ENCODE measurements around the gene PCOLCE2. TPM values are rescaled to one million over a fixed set of nuclear protein-coding genes. Genes with fewer than 3 reads are reported as not detected.

Gene PCOLCE2
- total RNA-seq, 1 experiment from 2014 or later: 4.4 TPM

- POLR2A ChIA-PET: no interaction called here
- no peak overlapping the region for H3K4me3 ChIP-seq (replicated peaks in 1 of 2; ENCODE audit: low read depth in 1 of 2, low read length in 2 of 2)
- CTCF ChIA-PET: interaction anchor here (1.2 to 2.0 kb wide), 2 partner anchors 9 to 68 kb away, joined by 5 to 7 read pairs; no protein-coding TSS in a partner anchor
Measured at GRCh38 chr3:142896996-142897395, 8.1 kb upstream of the PCOLCE2 start.

More at GRCh38 chr3:142896996-142897395, 8.1 kb upstream of the PCOLCE2 start:
- intact Hi-C loops (cut with micrococcal nuclease): no loop called here
- Histone ChIP-seq H3K9me2 (ENCODE audit: insufficient read depth) (no peaks in the 10 kb centered on the region), H3K27me3 (ENCODE audit: insufficient read depth, low read length) (no peaks in the 10 kb centered on the region), H3K27ac (ENCODE audit: low read depth, low read length) (no peak overlapping the region), H2AFZ (ENCODE audit: low read depth, low read length, poor library complexity, severe bottlenecking) (peak overlapping the region; percentile 36), H3K36me3 (ENCODE audit: control insufficient read depth in 1 of 2, insufficient read depth in 2 of 2, low read length in 2 of 2) (no peaks in the 10 kb centered on the region), H3K79me2 (ENCODE audit: insufficient read depth, low read length) (no peaks in the 10 kb centered on the region), H4K20me1 (ENCODE audit: insufficient read depth) (no peaks in the 10 kb centered on the region), H3K4me1 (ENCODE audit: control insufficient read depth in 1 of 2, insufficient read depth in 2 of 2, low read length in 2 of 2) (peaks cover 0 to 13% of the 10 kb centered on the region in 2 experiments; a peak in 2 of 4 replicates), H3K9me3 (ENCODE audit: control insufficient read depth in 1 of 2, insufficient read depth in 1 of 2, low read depth in 1 of 2, low read length in 2 of 2) (no peaks in the 10 kb centered on the region), H3K4me2 (ENCODE audit: low read length) (no peak overlapping the region), H3K9ac (ENCODE audit: low read length) (no peak overlapping the region)
- RAD21 ChIA-PET (ENCODE audit: low non-redundant PET in 1 of 2, low total read pairs in 2 of 2, uncharacterized antibody in 2 of 2, unreplicated experiment in 2 of 2): no interaction called here
- BruUV-seq (replicated peaks): no TSS peak
- ATAC-seq (no peak), DNase-seq (ENCODE audit: low read depth, low spot score) (no peak)
- no peak for TF ChIP-seq FOSL1 (IDR thresholded peaks at IDR 0.05; ENCODE audit: low read depth)
- no peak for TF ChIP-seq ZNF274 (IDR thresholded peaks at IDR 0.05; ENCODE audit: low read depth, low read length)
- no peak for TF ChIP-seq CBX3 (IDR thresholded peaks at IDR 0.05; ENCODE audit: low read depth)
- TF ChIP-seq CEBPB (IDR thresholded peaks at IDR 0.05; ENCODE audit: low read depth): no peak
- TF ChIP-seq ELF1 (IDR thresholded peaks at IDR 0.05; ENCODE audit: borderline replicate concordance, low read depth): no peak
- no peak for TF ChIP-seq EZH2 (IDR thresholded peaks at IDR 0.05)
- TF ChIP-seq RAD21 (IDR thresholded peaks at IDR 0.05; ENCODE audit: low read depth): no peak
- no peak for TF ChIP-seq ATF3 (IDR thresholded peaks at IDR 0.05)
- TF ChIP-seq TCF7L2 (IDR thresholded peaks at IDR 0.05; ENCODE audit: borderline replicate concordance, extremely low read depth, insufficient read depth, insufficient read length): no peak
- TF ChIP-seq POLR2AphosphoS5 (IDR thresholded peaks at IDR 0.05; ENCODE audit: low read depth, low read length): no peak
- TF ChIP-seq, protein P1, sequence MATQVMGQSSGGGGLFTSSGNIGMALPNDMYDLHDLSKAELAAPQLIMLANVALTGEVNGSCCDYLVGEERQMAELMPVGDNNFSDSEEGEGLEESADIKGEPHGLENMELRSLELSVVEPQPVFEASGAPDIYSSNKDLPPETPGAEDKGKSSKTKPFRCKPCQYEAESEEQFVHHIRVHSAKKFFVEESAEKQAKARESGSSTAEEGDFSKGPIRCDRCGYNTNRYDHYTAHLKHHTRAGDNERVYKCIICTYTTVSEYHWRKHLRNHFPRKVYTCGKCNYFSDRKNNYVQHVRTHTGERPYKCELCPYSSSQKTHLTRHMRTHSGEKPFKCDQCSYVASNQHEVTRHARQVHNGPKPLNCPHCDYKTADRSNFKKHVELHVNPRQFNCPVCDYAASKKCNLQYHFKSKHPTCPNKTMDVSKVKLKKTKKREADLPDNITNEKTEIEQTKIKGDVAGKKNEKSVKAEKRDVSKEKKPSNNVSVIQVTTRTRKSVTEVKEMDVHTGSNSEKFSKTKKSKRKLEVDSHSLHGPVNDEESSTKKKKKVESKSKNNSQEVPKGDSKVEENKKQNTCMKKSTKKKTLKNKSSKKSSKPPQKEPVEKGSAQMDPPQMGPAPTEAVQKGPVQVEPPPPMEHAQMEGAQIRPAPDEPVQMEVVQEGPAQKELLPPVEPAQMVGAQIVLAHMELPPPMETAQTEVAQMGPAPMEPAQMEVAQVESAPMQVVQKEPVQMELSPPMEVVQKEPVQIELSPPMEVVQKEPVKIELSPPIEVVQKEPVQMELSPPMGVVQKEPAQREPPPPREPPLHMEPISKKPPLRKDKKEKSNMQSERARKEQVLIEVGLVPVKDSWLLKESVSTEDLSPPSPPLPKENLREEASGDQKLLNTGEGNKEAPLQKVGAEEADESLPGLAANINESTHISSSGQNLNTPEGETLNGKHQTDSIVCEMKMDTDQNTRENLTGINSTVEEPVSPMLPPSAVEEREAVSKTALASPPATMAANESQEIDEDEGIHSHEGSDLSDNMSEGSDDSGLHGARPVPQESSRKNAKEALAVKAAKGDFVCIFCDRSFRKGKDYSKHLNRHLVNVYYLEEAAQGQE (IDR thresholded peaks at IDR 0.05; ENCODE audit: low read depth): no peak
- TF ChIP-seq EGR1 (IDR thresholded peaks at IDR 0.05; ENCODE audit: low read depth): no peak
- no peak for TF ChIP-seq EZH2phosphoT487 (IDR thresholded peaks at IDR 0.05; ENCODE audit: borderline replicate concordance)
- no peak for TF ChIP-seq ZBTB33 (IDR thresholded peaks at IDR 0.05; ENCODE audit: extremely low read depth, insufficient replicate concordance, low read length)
- no peak for TF ChIP-seq SRF (IDR thresholded peaks at IDR 0.05; ENCODE audit: low read depth)

All from HCT116 (cell line).